ENCODE measurements around the gene TSPO2. TPM values are rescaled to one million over a fixed set of nuclear protein-coding genes. Genes with fewer than 3 reads are reported as not detected.

The TSPO2 gene
- total and polyA plus RNA-seq, 2 of the 13 experiments (the other 11 are each of a cell fraction or from before 2014, with no cell fraction given): 0.55 TPM; not detected in 1

DNA sequence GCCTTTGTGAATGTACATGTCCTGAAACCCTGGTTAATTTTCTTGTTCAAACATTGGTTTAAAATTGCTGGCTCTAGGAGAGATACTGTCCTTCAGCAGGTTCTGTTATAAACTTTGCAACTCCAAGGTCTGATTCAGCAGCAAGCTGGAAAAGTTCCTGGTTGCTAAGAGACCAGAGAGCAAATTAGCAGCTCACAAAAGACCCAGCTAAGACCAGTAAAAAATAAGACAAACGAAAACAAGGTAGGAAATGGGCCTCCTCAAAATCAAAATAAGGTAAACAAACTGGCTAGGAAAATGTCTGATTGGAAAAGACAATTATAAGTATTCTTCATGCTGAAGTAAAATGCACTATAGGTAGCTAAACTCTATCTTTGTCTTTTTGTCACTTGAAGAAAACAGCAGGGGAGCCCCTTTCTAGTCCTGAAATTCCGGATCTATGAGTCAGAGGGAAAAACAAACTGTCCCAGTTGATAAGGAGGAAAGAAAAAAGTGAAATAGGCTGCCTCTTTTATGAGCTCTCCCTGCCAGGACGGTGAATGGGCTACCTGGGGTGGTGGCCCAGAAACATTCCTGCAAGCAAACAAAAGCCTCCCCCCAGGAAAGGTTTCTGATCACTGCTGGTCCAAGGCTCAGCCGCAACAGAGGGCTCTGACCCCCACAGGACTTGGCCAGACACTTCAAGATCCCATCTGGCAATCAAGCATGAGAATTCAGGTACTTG is 44.9 kb upstream of the TSPO2 start (continued):
- TF ChIP-seq ZNF773 (CRISPR knock-in tag; IDR thresholded peaks at IDR 0.05; ENCODE audit: borderline replicate concordance): no peak
- TF ChIP-seq DR1 (CRISPR knock-in tag; IDR thresholded peaks at IDR 0.05): no peak
- TF ChIP-seq ZNF616 (CRISPR knock-in tag; IDR thresholded peaks at IDR 0.05; ENCODE audit: low read depth): no peak
- no peak for TF ChIP-seq RBM39 (IDR thresholded peaks at IDR 0.05; ENCODE audit: low read depth, low read length, poor library complexity, severe bottlenecking)
- TF ChIP-seq NR2C2 (CRISPR knock-in tag; IDR thresholded peaks at IDR 0.05; ENCODE audit: borderline replicate concordance): peak; percentile 8; the same call in 1 of the 2 replicates
- no peak for TF ChIP-seq RAD51 (IDR thresholded peaks at IDR 0.05; ENCODE audit: borderline replicate concordance)
- TF ChIP-seq, protein P1, sequence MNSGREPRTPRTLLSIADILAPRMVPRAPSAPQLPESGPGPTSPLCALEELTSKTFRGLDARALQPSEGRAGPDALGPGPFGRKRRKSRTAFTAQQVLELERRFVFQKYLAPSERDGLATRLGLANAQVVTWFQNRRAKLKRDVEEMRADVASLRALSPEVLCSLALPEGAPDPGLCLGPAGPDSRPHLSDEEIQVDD (CRISPR knock-in tag; IDR thresholded peaks at IDR 0.05; ENCODE audit: borderline replicate concordance): no peak
- no peak for TF ChIP-seq KAT2B (IDR thresholded peaks at IDR 0.05; ENCODE audit: borderline replicate concordance, low read depth, low read length)
- no peak for TF ChIP-seq KLF12 (CRISPR knock-in tag; IDR thresholded peaks at IDR 0.05; ENCODE audit: borderline replicate concordance)
- TF ChIP-seq, protein P2, sequence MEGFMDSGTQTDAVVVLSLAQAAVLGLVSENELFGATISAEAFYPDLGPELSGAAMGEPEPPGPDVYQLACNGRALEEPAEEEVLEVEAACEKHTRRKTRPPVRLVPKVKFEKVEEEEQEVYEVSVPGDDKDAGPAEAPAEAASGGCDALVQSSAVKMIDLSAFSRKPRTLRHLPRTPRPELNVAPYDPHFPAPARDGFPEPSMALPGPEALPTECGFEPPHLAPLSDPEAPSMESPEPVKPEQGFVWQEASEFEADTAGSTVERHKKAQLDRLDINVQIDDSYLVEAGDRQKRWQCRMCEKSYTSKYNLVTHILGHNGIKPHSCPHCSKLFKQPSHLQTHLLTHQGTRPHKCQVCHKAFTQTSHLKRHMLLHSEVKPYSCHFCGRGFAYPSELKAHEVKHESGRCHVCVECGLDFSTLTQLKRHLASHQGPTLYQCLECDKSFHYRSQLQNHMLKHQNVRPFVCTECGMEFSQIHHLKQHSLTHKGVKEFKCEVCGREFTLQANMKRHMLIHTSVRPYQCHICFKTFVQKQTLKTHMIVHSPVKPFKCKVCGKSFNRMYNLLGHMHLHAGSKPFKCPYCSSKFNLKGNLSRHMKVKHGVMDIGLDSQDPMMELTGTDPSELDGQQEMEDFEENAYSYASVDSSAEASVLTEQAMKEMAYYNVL (CRISPR knock-in tag; IDR thresholded peaks at IDR 0.05; ENCODE audit: borderline replicate concordance): peak; percentile 93; the same call in 1 of the 2 replicates
- TF ChIP-seq ZBTB21 (CRISPR knock-in tag; IDR thresholded peaks at IDR 0.05): no peak
- TF ChIP-seq, protein P3, sequence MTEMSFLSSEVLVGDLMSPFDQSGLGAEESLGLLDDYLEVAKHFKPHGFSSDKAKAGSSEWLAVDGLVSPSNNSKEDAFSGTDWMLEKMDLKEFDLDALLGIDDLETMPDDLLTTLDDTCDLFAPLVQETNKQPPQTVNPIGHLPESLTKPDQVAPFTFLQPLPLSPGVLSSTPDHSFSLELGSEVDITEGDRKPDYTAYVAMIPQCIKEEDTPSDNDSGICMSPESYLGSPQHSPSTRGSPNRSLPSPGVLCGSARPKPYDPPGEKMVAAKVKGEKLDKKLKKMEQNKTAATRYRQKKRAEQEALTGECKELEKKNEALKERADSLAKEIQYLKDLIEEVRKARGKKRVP (CRISPR knock-in tag; IDR thresholded peaks at IDR 0.05): no peak
- TF ChIP-seq RFX5 (IDR thresholded peaks at IDR 0.05; ENCODE audit: low read depth, low read length): no peak
- TF ChIP-seq MAF1 (CRISPR knock-in tag; IDR thresholded peaks at IDR 0.05; ENCODE audit: borderline replicate concordance): no peak
- TF ChIP-seq, protein P4, sequence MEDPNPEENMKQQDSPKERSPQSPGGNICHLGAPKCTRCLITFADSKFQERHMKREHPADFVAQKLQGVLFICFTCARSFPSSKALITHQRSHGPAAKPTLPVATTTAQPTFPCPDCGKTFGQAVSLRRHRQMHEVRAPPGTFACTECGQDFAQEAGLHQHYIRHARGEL (CRISPR knock-in tag; IDR thresholded peaks at IDR 0.05): no peak
- no peak for TF ChIP-seq ZNF720 (CRISPR knock-in tag; IDR thresholded peaks at IDR 0.05)
- no peak for TF ChIP-seq PCBP2 (optimal IDR thresholded peaks at IDR 0.05; ENCODE audit: low read depth, low read length, poor library complexity, severe bottlenecking)
- TF ChIP-seq MAFK (conservative IDR thresholded peaks at IDR 0.05 in 1 of 2, IDR thresholded peaks at IDR 0.05 in 1 of 2; ENCODE audit: low read length in 2 of 2): peak; percentile 13 to 41; a peak in 2 of 4 replicates
- no peak for TF ChIP-seq GLI4 (CRISPR knock-in tag; IDR thresholded peaks at IDR 0.05; ENCODE audit: borderline replicate concordance)
- no peak for TF ChIP-seq TMF1 (CRISPR knock-in tag; IDR thresholded peaks at IDR 0.05; ENCODE audit: low read depth)
- TF ChIP-seq ZFP41 (CRISPR knock-in tag; IDR thresholded peaks at IDR 0.05; ENCODE audit: borderline replicate concordance): no peak
- peak; percentile 32; the same call in 1 of the 2 replicates for TF ChIP-seq ARID2 (CRISPR knock-in tag; IDR thresholded peaks at IDR 0.05; ENCODE audit: borderline replicate concordance)
- TF ChIP-seq XRCC5 (optimal IDR thresholded peaks at IDR 0.05; ENCODE audit: low read length): no peak
- no peak for TF ChIP-seq SMYD3 (CRISPR knock-in tag; IDR thresholded peaks at IDR 0.05)
- no peak for TF ChIP-seq ZNF256 (CRISPR knock-in tag; conservative IDR thresholded peaks at IDR 0.05)
- no peak for TF ChIP-seq SP140L (CRISPR knock-in tag; IDR thresholded peaks at IDR 0.05; ENCODE audit: borderline replicate concordance)
- TF ChIP-seq KDM5A (IDR thresholded peaks at IDR 0.05; ENCODE audit: borderline replicate concordance, low read length): no peak
- TF ChIP-seq SRSF1 (optimal IDR thresholded peaks at IDR 0.05; ENCODE audit: low read depth, low read length): no peak

Data from HepG2 (cell line).